HG02884 (cell line): ENCODE data around the gene ZNF580.

Experiments
- ATAC-seq: cut with Tn5 transposase; IDR thresholded peaks from one replicate; pipeline ENCODE4 v1.9.1; 2021; ENCODE audit warnings: mild to moderate bottlenecking, moderate library complexity; ENCODE audit not compliant: unreplicated experiment

Gene ZNF580

DNA sequence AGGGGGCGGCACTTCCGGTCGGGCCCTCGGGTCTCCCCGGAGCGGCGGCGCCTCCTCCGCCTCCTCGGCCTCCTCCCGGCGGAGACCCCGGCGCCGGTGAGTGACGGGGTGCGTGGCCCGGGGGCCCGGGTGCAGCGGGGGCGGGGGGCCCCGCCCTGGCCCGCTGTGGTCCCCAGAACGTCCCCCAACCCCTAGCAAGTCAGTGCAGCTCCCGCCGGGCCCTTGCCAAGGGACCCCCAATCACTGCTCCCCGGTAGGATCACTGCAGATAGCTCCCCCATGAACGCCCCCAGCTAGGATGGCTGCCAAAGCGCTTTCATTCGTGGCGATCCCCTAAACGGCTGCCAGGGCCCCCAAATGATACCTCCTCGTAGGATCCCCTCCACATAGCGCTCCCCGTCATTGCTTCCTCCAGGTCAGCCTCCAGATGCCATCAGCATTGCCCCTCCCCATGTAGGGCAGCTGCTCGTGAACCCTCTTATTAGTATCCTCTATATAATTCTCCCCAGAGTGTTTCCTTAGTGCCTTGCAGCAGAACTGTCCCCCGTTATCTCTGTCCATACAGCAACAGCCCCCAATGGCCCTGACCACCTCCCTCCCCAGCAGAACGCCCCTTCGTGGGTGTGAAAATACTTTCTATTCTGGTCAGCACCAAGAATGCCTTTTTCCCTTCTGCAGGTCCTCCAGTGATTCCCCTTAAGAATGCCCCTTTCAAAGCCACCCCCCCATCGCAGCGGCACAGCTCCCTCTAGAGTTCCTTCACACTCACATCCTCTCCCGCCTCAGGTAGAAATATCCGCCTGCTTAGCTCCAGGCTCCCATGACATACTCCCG, 34.9 kb upstream of the ZNF580 start, which contains the start of gene ZNF865:
Gene ZNF865, plus strand, starts transcription at position 11 of the 834 bp plus-strand sequence. CDS start 7,972 bp downstream, outside the sequence.
- no peak for ATAC-seq

DNA sequence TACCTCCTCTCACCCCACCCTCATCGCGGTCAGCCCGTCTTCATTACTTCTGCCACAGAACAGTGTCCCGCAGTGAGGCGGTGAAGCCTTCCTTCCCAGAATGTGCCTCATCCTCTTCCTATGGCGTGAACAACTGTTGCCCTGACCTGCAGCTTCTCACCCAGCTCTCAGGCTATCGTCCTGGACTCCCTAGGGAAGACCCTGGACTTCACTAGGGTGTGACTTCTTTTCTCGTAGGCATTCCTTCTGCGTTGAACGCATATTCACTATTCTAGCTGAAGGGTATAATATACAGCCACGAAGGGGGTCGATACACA, 34.4 kb upstream of the ZNF580 start:
- no peak for ATAC-seq

DNA sequence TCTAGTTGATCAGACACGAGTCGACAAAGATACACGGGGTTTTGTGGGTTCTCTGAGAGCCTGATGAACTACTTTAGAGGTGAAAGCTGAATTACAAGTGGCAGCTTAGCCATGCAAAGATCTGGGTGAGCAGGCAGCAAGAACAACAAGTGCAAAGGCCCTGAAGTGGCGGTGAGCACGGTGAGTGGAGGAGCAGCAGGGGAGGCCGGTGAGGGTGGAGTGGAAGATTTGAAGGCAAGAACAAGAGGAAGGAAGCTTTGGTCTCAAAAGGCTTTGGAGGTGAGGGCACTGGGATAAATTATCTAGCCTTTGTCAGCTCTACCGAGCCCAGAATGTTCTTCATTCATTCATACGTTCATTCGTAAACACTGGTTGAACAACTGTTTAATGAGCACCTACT, 34.0 kb upstream of the ZNF580 start:
- ATAC-seq = no peak

DNA sequence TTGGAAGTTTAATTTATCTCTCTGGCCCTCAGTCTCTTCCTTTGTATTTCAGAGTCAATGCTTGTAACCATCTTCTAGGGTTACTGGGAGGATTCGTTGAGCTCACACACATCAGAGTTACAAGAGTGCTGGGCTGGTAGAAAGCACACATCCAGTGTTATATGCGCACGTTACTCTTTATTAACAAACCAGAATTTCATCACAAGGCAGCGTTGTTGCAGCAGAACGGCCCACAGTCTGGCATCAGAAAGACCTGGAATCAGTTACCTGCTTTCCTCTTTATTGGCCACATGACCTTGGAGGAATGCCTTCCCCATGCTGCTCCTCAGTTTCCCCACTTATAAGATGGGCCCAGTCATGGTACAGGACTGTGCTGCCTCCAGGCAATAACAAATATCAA, 31.5 kb upstream of the ZNF580 start:
- no peak for ATAC-seq

DNA sequence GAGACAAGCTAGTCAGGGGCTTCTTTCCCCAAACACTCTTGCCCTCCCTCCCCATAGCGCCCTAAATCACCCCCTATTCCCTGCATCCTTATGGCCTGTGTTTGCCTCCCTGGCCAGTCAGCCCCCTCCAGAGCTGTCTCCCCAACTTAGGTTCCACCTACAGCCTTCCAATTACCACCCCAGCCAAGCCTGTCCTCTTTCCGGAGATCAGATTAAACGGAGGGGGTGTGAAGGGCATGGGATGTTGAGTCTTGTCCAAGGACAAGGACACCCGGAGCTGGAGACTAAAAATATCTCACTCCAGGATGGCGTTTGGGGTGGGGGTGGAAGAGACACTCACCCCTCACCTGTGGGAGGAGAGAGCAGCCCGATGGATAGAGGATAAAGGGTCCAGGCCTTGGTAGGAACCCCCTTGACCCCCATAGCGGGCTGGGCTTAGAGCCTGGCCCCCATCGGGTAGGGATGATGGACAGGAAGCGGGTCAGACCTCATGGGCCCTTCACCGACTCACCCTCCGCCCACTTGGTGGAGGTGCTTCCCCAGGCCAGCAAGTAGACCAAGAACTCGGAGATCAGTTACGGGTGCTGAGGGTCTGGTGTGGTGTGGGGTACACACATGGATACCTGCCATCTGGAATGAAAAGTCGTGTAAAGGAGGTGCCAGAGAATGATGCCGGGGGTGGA, 29.4 kb upstream of the ZNF580 start:
- no peak for ATAC-seq

DNA sequence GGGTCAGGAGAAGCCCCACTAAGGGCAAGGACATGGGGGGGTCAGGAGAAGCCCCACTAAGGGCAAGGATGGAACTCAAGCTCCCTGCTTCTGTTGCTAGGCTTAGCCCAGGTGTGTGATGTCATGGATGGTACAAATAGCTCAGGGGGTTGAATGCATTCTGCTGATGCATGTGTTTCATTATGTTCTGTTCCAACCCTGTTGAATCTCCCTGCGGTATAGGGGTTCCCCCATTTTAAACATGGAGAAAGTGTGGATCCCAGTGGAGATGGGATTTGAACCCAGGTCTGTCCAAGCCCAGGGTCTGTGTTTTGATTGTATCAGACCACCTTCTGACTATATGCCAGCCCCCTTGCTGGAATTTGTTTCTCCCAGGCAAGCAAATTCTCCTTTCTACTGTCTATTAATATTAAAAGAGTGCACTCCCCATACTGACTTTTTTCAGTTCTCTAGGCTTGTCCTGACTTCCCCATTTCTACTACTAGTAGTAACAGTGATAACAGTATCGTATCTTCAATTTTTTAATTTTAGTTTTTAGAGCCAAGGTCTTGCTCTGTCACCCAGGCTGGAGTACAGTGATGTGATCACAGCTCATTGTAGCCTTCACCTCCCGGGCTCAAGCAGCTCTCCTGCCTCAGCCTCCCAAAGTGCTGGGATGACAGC, 28.7 kb upstream of the ZNF580 start:
- no peak for ATAC-seq

DNA sequence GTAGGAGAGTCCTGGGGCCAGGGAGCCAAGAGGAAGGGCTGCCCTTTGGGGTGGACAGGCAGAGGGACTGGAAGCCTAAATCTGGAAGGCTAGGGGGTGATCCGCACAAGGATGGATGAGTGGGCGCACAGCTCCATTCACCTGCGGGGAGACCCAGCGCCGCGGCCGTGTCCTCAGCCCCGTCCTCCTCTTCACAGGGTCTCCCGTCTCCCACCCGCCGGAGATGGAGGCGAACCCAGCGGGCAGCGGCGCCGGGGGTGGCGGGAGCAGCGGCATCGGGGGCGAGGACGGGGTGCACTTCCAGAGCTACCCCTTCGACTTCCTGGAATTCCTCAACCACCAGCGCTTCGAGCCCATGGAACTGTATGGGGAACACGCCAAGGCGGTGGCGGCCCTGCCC, 27.4 kb upstream of the ZNF580 start:
- ATAC-seq = no peak

DNA sequence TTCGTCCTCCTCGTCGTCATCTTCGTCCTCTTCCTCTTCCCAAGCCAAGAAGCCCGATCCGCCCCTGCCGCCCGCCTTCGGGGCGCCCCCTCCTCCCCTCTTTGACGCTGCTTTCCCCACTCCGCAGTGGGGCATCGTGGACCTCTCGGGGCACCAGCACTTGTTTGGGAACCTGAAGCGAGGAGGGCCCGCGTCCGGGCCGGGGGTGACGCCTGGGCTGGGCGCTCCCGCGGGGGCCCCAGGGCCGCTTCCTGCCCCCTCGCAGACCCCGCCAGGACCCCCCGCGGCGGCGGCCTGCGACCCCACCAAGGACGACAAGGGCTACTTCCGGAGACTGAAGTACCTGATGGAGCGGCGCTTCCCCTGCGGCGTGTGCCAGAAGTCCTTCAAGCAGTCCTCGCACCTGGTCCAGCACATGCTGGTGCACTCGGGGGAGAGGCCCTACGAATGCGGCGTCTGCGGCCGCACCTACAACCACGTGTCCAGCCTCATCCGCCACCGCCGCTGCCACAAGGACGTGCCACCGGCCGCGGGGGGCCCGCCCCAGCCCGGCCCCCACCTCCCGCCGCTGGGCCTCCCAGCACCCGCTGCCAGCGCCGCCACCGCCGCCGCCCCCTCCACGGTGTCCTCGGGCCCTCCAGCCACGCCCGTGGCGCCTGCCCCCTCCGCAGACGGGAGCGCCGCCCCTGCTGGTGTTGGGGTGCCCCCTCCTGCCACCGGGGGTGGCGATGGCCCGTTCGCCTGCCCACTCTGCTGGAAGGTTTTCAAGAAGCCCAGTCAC, 26.7 kb upstream of the ZNF580 start:
- ATAC-seq = no peak

DNA sequence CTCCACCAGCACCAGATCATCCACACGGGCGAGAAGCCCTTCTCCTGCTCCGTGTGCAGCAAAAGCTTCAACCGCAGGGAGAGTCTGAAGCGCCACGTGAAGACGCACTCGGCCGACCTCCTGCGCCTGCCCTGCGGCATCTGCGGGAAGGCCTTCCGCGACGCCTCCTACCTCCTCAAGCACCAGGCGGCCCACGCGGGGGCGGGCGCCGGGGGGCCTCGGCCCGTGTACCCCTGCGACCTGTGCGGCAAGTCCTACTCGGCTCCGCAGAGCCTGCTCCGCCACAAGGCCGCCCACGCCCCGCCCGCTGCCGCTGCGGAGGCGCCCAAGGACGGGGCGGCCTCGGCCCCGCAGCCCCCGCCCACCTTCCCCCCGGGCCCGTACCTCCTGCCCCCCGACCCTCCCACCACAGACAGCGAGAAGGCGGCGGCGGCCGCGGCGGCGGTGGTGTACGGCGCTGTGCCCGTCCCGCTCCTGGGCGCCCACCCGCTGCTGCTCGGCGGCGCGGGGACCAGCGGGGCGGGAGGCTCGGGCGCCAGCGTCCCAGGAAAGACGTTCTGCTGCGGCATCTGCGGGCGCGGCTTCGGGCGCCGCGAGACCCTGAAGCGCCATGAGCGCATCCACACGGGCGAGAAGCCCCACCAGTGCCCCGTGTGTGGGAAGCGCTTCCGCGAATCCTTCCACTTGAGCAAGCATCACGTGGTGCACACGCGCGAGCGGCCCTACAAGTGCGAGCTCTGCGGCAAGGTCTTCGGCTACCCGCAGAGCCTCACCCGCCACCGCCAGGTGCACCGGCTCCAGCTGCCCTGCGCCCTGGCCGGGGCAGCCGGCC, 25.9 kb upstream of the ZNF580 start:
- ATAC-seq = no peak

DNA sequence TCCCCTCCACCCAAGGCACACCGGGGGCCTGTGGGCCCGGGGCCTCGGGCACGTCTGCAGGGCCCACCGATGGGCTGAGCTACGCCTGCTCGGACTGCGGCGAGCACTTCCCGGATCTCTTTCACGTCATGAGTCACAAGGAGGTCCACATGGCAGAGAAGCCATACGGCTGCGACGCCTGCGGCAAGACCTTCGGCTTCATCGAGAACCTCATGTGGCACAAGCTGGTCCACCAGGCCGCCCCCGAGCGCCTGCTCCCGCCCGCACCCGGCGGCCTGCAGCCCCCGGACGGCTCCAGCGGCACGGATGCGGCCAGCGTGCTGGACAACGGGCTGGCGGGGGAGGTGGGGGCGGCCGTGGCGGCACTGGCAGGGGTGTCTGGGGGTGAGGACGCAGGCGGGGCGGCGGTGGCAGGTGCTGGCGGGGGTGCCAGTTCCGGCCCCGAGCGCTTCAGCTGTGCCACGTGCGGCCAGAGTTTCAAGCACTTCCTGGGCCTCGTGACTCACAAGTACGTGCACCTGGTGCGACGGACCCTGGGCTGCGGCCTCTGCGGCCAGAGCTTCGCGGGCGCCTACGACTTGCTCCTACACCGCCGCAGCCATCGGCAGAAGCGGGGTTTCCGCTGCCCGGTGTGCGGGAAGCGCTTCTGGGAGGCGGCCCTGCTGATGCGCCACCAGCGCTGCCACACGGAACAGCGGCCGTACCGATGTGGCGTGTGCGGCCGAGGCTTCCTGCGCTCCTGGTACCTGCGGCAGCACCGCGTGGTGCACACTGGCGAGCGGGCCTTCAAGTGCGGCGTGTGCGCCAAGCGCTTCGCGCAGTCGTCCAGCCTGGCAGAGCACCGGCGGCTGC, 25.0 kb upstream of the ZNF580 start:
- no peak for ATAC-seq

DNA sequence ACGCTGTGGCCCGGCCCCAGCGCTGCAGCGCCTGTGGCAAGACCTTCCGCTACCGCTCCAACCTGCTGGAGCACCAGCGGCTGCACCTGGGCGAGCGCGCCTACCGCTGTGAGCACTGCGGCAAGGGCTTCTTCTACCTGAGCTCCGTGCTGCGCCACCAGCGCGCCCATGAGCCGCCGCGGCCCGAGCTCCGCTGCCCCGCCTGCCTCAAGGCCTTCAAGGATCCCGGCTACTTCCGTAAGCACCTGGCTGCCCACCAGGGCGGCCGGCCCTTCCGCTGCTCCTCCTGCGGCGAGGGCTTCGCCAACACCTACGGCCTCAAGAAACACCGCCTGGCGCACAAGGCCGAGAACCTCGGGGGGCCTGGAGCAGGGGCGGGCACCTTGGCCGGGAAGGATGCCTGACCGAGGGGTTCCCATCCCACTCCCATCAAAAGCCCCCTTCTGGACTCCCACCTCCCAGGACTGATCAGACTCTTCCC, 24.4 kb upstream of the ZNF580 start:
- no peak for ATAC-seq

DNA sequence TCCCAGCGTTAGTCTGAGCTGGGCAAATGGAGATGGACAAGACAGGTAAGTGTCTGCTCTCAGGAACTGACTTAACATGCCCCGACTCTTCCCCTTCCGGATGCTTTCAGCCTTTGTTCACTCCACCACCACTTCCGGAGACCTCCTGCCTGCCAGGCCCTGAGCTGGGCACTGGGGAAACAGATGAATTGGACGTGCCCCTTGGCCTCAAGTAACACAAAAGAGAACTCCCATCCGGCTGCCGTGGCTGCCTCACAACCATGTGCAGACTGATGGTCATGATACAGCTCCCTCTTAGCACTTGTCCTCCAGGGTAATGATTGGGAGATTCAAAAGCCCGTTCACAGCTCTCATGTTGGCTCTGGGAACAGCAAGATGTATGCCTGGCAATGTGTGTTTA, 23.4 kb upstream of the ZNF580 start:
- ATAC-seq = no peak

DNA sequence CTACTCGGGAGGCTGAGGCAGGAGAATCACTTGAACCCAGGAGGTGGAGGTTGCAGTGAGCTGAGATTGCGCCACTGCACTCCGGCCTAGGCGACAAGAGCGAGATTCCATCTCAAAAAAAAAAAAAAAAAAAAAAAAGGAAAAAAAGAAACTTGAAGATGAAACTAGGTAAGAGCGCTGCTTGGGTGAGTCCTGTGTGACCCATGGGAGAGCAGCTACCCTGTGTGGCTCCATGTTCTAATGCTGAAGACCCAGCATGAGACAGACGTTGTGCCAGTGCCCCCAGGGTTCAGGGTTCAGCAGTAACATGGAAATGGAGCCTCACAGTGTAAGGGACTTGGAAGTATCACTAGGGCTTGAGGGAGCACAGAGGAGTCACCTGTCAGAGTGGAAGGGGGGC, 22.4 kb upstream of the ZNF580 start:
- no peak for ATAC-seq

DNA sequence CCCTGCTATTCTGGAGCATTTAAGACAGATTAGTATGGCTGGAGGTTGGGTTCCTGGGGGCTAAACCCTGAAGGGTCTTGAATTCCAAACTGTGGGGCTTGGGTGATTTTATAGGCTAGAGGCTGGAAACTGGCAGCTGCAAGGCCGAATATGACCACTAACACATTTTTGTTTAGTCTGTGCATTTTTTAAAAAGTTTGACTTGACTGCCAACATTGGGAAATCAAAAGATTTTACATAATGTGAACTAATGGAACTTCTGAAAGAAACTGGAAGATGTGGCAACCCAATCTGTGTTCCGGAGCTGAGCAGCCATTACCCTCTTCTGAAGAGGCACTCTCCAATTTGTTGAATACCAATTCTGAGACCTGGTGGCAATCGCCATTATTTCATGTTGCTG, 21.5 kb upstream of the ZNF580 start:
- no peak for ATAC-seq

DNA sequence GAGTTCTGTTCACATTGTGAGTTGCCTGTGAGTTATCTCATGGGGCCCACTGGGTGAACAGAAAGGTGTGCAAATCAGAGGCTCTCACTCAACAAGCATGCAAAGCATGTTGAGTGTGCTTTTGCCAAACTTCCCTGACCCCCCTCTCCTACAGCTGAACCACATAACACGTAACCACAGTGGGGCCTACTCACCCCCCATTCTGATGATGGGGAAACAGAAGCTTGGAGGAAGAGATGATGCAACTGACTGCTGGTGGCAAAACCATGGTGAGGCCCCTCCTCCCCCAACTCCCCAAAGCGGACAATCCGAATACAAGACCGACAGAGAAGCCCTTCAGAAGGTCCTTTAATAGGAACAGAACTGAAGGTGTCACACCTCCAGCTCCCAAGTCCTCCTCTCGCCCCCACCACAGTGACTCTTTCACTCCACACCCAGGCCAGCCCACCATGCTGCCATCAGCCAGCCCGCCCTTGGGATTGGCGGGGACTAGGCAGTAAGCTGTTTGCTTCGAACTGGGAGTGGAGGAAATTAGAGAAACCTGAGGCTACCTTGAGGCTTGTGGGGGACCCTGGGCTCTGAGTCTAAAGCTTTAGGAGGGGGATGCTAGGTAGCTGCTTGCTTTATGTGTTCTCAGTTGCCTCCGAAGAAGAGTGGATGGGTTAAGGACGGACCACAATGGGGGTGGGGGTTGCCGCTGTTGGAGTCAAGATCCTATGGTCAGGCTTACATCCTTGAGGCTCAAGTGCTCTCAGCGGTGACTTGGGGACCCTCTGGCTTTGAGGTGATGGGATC, 20.2 kb upstream of the ZNF580 start:
- ATAC-seq = no peak

DNA sequence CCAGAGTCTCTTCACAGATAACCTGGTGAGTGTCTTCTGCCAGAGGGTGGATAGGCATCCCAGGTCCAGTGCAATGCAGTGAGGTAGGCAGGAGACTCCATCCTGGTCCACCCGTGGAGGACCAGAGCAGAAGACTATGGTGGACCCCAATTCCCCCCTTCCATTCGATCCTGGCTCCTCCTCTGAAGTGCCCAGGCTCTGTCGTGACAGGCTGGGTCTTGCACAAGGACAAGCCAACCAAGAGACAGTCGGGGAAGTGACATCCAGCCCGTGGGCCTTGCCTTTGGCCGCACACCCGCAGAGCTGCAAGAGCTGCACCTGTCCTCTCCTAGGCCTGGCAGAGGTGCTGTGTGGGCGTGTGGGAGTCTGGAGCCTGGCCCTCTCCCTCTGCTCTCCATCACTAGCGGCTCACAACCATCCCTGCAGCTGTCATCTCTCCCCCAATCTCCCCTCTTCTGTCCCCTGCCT, 19.6 kb upstream of the ZNF580 start:
- ATAC-seq = no peak

DNA sequence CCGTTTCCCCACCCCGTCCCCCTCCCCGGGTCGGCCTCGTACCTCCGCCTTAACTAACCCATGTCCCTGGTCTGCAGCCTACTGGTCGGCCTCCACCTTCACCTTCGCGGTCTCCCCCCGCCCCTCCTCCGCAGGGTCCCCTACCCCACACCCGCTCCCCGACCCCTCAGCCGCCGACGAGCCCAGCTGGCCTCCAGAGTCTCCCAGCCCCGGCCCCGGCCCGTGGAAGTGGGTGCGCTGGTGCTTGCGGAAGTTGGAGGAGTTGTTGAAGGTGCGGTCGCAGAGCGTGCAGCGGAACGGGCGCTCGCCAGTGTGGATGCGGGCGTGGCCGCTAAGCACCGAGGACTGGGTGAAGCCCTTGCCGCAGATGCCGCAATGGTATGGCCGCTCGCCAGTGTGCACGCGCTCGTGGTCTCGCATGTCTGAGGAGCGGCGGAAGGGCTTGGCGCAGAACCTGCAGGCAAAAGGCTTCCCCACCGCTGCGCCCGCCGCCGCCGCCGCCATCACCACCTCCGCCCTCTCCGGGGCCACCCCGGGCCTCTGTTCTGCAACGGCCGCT, 19.1 kb upstream of the ZNF580 start:
- no peak for ATAC-seq
